ENCODE results near the gene FUZ.

The FUZ gene

DNA sequence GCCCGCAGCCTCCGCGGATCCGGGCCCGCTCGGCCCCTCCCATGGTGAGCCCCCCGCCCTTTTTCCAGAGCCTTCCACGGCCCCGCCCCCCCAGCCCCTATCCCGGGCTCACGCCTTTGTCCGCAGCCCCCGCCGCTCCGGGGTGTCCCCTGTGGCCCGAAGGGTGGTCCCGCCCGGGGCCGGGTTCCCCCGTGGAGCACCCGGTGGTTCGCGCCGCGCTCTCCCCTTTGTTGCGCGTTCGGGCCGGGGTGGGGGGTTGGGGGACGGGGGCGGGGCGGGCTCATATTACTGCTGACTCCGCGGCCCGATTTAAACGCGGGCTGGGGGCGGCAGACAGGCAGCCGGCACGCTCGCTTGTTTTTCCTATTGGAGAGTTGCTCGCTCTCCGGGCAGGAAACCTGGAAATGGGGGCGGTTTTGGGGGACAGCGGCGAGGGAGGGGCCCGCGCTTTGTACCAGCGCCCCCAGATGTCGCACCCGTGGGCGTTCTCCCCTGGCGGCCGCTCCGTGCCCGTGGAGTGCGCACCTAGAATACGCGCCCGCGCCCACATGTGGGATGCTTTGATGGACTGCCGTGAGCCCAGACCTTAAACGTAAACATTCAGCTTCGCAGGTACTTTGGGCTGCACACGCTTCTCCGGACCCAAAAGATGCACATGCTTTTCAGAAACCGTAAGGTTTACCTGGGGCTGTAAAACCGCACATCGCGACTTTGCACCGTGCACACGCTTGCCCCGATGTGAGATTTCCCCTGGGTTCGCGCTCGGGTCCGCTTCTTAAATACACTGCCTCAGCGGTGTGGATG lies 38.6 kb upstream of the FUZ start (continued):
- TF ChIP-seq, protein P1, sequence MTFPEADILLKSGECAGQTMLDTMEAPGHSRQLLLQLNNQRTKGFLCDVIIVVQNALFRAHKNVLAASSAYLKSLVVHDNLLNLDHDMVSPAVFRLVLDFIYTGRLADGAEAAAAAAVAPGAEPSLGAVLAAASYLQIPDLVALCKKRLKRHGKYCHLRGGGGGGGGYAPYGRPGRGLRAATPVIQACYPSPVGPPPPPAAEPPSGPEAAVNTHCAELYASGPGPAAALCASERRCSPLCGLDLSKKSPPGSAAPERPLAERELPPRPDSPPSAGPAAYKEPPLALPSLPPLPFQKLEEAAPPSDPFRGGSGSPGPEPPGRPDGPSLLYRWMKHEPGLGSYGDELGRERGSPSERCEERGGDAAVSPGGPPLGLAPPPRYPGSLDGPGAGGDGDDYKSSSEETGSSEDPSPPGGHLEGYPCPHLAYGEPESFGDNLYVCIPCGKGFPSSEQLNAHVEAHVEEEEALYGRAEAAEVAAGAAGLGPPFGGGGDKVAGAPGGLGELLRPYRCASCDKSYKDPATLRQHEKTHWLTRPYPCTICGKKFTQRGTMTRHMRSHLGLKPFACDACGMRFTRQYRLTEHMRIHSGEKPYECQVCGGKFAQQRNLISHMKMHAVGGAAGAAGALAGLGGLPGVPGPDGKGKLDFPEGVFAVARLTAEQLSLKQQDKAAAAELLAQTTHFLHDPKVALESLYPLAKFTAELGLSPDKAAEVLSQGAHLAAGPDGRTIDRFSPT (tag by site-specific recombination; IDR thresholded peaks at IDR 0.05): no peak
- no peak for TF ChIP-seq ZNF596 (tag by site-specific recombination; IDR thresholded peaks at IDR 0.05)
- no peak for TF ChIP-seq ZNF24 (tag by site-specific recombination; IDR thresholded peaks at IDR 0.05)
- TF ChIP-seq ZNF391 (tag by site-specific recombination; IDR thresholded peaks at IDR 0.05; ENCODE audit: borderline replicate concordance, low read depth): peak; percentile 25; the same call in 1 of the 2 replicates
- TF ChIP-seq ZXDB (tag by site-specific recombination; IDR thresholded peaks at IDR 0.05): 0 out of 2 replicates have a peak, but pooled peaks have one; percentile 37
- TF ChIP-seq EGR2 (tag by site-specific recombination; IDR thresholded peaks at IDR 0.05; ENCODE audit: low read depth): peak; percentile 77
- TF ChIP-seq BCL11B (tag by site-specific recombination; IDR thresholded peaks at IDR 0.05; ENCODE audit: low read depth): no peak
- TF ChIP-seq ZFHX2 (tag by site-specific recombination; conservative IDR thresholded peaks at IDR 0.05): peak; percentile 92
- no peak for TF ChIP-seq ZNF112 (tag by site-specific recombination; IDR thresholded peaks at IDR 0.05)
- TF ChIP-seq YY1 (tag by site-specific recombination; IDR thresholded peaks at IDR 0.05): no peak
- 0 out of 2 replicates have a peak, but pooled peaks have one; percentile 39 for TF ChIP-seq ZNF423 (tag by site-specific recombination; IDR thresholded peaks at IDR 0.05)
- no peak for TF ChIP-seq ZNF404 (tag by site-specific recombination; IDR thresholded peaks at IDR 0.05)
- no peak for TF ChIP-seq ZNF677 (tag by site-specific recombination; IDR thresholded peaks at IDR 0.05)
- TF ChIP-seq, protein P2, sequence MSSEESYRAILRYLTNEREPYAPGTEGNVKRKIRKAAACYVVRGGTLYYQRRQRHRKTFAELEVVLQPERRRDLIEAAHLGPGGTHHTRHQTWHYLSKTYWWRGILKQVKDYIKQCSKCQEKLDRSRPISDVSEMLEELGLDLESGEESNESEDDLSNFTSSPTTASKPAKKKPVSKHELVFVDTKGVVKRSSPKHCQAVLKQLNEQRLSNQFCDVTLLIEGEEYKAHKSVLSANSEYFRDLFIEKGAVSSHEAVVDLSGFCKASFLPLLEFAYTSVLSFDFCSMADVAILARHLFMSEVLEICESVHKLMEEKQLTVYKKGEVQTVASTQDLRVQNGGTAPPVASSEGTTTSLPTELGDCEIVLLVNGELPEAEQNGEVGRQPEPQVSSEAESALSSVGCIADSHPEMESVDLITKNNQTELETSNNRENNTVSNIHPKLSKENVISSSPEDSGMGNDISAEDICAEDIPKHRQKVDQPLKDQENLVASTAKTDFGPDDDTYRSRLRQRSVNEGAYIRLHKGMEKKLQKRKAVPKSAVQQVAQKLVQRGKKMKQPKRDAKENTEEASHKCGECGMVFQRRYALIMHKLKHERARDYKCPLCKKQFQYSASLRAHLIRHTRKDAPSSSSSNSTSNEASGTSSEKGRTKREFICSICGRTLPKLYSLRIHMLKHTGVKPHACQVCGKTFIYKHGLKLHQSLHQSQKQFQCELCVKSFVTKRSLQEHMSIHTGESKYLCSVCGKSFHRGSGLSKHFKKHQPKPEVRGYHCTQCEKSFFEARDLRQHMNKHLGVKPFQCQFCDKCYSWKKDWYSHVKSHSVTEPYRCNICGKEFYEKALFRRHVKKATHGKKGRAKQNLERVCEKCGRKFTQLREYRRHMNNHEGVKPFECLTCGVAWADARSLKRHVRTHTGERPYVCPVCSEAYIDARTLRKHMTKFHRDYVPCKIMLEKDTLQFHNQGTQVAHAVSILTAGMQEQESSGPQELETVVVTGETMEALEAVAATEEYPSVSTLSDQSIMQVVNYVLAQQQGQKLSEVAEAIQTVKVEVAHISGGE (tag by site-specific recombination; conservative IDR thresholded peaks at IDR 0.05; ENCODE audit: low read depth): 0 out of 2 replicates have a peak, but pooled peaks have one; percentile 37
- TF ChIP-seq, protein P3, sequence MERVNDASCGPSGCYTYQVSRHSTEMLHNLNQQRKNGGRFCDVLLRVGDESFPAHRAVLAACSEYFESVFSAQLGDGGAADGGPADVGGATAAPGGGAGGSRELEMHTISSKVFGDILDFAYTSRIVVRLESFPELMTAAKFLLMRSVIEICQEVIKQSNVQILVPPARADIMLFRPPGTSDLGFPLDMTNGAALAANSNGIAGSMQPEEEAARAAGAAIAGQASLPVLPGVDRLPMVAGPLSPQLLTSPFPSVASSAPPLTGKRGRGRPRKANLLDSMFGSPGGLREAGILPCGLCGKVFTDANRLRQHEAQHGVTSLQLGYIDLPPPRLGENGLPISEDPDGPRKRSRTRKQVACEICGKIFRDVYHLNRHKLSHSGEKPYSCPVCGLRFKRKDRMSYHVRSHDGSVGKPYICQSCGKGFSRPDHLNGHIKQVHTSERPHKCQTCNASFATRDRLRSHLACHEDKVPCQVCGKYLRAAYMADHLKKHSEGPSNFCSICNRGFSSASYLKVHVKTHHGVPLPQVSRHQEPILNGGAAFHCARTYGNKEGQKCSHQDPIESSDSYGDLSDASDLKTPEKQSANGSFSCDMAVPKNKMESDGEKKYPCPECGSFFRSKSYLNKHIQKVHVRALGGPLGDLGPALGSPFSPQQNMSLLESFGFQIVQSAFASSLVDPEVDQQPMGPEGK (tag by site-specific recombination; IDR thresholded peaks at IDR 0.05): peak; percentile 44; the same call in 1 of the 2 replicates
- no peak for TF ChIP-seq ZNF473 (tag by site-specific recombination; IDR thresholded peaks at IDR 0.05)
- TF ChIP-seq GFI1B (tag by site-specific recombination; IDR thresholded peaks at IDR 0.05): no peak
- TF ChIP-seq, protein P4, sequence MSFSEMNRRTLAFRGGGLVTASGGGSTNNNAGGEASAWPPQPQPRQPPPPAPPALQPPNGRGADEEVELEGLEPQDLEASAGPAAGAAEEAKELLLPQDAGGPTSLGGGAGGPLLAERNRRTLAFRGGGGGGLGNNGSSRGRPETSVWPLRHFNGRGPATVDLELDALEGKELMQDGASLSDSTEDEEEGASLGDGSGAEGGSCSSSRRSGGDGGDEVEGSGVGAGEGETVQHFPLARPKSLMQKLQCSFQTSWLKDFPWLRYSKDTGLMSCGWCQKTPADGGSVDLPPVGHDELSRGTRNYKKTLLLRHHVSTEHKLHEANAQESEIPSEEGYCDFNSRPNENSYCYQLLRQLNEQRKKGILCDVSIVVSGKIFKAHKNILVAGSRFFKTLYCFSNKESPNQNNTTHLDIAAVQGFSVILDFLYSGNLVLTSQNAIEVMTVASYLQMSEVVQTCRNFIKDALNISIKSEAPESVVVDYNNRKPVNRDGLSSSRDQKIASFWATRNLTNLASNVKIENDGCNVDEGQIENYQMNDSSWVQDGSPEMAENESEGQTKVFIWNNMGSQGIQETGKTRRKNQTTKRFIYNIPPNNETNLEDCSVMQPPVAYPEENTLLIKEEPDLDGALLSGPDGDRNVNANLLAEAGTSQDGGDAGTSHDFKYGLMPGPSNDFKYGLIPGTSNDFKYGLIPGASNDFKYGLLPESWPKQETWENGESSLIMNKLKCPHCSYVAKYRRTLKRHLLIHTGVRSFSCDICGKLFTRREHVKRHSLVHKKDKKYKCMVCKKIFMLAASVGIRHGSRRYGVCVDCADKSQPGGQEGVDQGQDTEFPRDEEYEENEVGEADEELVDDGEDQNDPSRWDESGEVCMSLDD (tag by site-specific recombination; IDR thresholded peaks at IDR 0.05): peak; percentile 21; the same call in 1 of the 2 replicates
- TF ChIP-seq, protein P5, sequence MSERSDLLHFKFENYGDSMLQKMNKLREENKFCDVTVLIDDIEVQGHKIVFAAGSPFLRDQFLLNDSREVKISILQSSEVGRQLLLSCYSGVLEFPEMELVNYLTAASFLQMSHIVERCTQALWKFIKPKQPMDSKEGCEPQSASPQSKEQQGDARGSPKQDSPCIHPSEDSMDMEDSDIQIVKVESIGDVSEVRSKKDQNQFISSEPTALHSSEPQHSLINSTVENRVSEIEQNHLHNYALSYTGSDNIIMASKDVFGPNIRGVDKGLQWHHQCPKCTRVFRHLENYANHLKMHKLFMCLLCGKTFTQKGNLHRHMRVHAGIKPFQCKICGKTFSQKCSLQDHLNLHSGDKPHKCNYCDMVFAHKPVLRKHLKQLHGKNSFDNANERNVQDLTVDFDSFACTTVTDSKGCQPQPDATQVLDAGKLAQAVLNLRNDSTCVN (tag by site-specific recombination; optimal IDR thresholded peaks at IDR 0.05): peak; percentile 85
- 0 out of 2 replicates have a peak, but pooled peaks have one; percentile 8 for TF ChIP-seq KLF9 (tag by site-specific recombination; IDR thresholded peaks at IDR 0.05; ENCODE audit: low read depth)
- TF ChIP-seq ZNF621 (tag by site-specific recombination; IDR thresholded peaks at IDR 0.05): no peak
- TF ChIP-seq ZNF658 (tag by site-specific recombination; IDR thresholded peaks at IDR 0.05): no peak
- no peak for TF ChIP-seq ZNF37A (tag by site-specific recombination; IDR thresholded peaks at IDR 0.05)
- TF ChIP-seq ZNF175 (tag by site-specific recombination; IDR thresholded peaks at IDR 0.05): no peak
- TF ChIP-seq, protein P6, sequence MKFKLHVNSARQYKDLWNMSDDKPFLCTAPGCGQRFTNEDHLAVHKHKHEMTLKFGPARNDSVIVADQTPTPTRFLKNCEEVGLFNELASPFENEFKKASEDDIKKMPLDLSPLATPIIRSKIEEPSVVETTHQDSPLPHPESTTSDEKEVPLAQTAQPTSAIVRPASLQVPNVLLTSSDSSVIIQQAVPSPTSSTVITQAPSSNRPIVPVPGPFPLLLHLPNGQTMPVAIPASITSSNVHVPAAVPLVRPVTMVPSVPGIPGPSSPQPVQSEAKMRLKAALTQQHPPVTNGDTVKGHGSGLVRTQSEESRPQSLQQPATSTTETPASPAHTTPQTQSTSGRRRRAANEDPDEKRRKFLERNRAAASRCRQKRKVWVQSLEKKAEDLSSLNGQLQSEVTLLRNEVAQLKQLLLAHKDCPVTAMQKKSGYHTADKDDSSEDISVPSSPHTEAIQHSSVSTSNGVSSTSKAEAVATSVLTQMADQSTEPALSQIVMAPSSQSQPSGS (tag by site-specific recombination; IDR thresholded peaks at IDR 0.05; ENCODE audit: low read depth): no peak
- TF ChIP-seq ZNF10 (tag by site-specific recombination; IDR thresholded peaks at IDR 0.05): no peak
- TF ChIP-seq ZBTB1 (tag by site-specific recombination; IDR thresholded peaks at IDR 0.05): no peak

Measured in HEK293 (cell line).